ENCODE data around the gene OPCML.
A peak's percentile ranks its signal among the peaks of the same experiment; 100 is the strongest.

GRCh38 chr11:133403900-133404299, 128.4 kb downstream of the OPCML start:
- TF ChIP-seq, protein P1, sequence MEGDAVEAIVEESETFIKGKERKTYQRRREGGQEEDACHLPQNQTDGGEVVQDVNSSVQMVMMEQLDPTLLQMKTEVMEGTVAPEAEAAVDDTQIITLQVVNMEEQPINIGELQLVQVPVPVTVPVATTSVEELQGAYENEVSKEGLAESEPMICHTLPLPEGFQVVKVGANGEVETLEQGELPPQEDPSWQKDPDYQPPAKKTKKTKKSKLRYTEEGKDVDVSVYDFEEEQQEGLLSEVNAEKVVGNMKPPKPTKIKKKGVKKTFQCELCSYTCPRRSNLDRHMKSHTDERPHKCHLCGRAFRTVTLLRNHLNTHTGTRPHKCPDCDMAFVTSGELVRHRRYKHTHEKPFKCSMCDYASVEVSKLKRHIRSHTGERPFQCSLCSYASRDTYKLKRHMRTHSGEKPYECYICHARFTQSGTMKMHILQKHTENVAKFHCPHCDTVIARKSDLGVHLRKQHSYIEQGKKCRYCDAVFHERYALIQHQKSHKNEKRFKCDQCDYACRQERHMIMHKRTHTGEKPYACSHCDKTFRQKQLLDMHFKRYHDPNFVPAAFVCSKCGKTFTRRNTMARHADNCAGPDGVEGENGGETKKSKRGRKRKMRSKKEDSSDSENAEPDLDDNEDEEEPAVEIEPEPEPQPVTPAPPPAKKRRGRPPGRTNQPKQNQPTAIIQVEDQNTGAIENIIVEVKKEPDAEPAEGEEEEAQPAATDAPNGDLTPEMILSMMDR (conservative IDR thresholded peaks at IDR 0.05; ENCODE audit: low read length): peak; percentile 45
- no peak for TF ChIP-seq EZH2phosphoT487 (IDR thresholded peaks at IDR 0.05; ENCODE audit: borderline replicate concordance)
